IPS DF 19.7 (cell line): ENCODE data around the gene LRRC3B.

Source experiments
- DNase-seq: peaks from one replicate; pipeline ENCODE4 v3.0.0-alpha.2; 2013; ENCODE audit warnings: low read depth, low spot score

LRRC3B gene

GRCh38 chr3:26630669-26631389, 8.3 kb downstream of the LRRC3B start:
- DNase-seq: no peak

GRCh38 chr3:26631390-26631738, 8.8 kb downstream of the LRRC3B start:
- DNase-seq: no peak

GRCh38 chr3:26634601-26635000, 12.0 kb downstream of the LRRC3B start:
- no peak for DNase-seq

- no peak for DNase-seq
Observed at GRCh38 chr3:26636096-26636727, 13.6 kb downstream of the LRRC3B start.

- no peak for DNase-seq
Observed at GRCh38 chr3:26637698-26638097, 15.1 kb downstream of the LRRC3B start.

- DNase-seq: no peak
Observed at GRCh38 chr3:26638113-26638512, 15.5 kb downstream of the LRRC3B start.

GRCh38 chr3:26639339-26639738, 16.8 kb downstream of the LRRC3B start:
- DNase-seq: no peak

GRCh38 chr3:26647078-26647477, 24.5 kb downstream of the LRRC3B start:
- DNase-seq: no peak

- DNase-seq: no peak
Observed at GRCh38 chr3:26648461-26648860, 25.9 kb downstream of the LRRC3B start.

GRCh38 chr3:26652164-26652563, 29.6 kb downstream of the LRRC3B start:
- no peak for DNase-seq

GRCh38 chr3:26653811-26654425, 31.3 kb downstream of the LRRC3B start:
- no peak for DNase-seq

- DNase-seq: no peak
Observed at GRCh38 chr3:26655231-26655630, 32.7 kb downstream of the LRRC3B start.

GRCh38 chr3:26657348-26657976, 34.9 kb downstream of the LRRC3B start:
- DNase-seq: no peak

- DNase-seq: no peak
Observed at GRCh38 chr3:26668171-26668570, 45.6 kb downstream of the LRRC3B start.

GRCh38 chr3:26668696-26669095, 46.1 kb downstream of the LRRC3B start:
- no peak for DNase-seq

- DNase-seq: no peak
Observed at GRCh38 chr3:26675336-26675735, 52.8 kb downstream of the LRRC3B start.

- DNase-seq: no peak
Observed at GRCh38 chr3:26681632-26682031, 59.1 kb downstream of the LRRC3B start.

- no peak for DNase-seq
Observed at GRCh38 chr3:26682406-26682805, 59.8 kb downstream of the LRRC3B start.

GRCh38 chr3:26683902-26684301, 61.3 kb downstream of the LRRC3B start:
- no peak for DNase-seq

- DNase-seq: no peak
Observed at GRCh38 chr3:26687466-26687865, 64.9 kb downstream of the LRRC3B start.

GRCh38 chr3:26699553-26699952, 77.0 kb downstream of the LRRC3B start:
- no peak for DNase-seq

GRCh38 chr3:26703519-26703918, 80.9 kb downstream of the LRRC3B start:
- DNase-seq: no peak

GRCh38 chr3:26704736-26705135, 82.2 kb downstream of the LRRC3B start:
- DNase-seq: no peak
